ENCODE data around the gene NRXN3.

Gene NRXN3

DNA sequence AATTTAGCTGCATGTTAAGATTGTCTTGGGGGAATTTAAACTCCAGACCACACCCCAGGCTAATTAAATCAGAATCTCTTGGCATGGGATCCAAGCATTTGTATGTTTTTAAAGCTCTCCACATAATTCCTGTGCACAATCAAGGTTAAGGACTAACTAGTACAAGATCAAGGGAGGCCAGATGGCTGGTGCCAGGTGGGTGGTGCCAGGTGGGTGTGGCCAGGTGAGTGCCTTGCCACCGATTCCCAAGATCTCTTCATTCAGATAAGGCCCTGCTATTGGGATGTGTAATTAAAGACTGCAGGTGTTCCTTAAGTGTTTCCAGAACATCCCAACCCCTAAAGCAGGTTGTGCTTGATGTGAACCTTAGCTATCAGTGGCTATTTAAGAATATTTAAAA lies 75.1 kb downstream of the NRXN3 start:
- DNase-seq: no peak
- Mint-ChIP-seq H3K9me3 (no peaks in the 10 kb centered on the region), H3K4me3 (no peak overlapping the region), H3K27me3 (ENCODE audit: low read depth, poor library complexity) (peaks cover 20% of the 10 kb centered on the region), H3K27ac (no peak overlapping the region), H3K36me3 (ENCODE audit: low read depth) (no peaks in the 10 kb centered on the region), H3K4me1 (peaks cover 8% of the 10 kb centered on the region)
- TF ChIP-seq, protein P1, sequence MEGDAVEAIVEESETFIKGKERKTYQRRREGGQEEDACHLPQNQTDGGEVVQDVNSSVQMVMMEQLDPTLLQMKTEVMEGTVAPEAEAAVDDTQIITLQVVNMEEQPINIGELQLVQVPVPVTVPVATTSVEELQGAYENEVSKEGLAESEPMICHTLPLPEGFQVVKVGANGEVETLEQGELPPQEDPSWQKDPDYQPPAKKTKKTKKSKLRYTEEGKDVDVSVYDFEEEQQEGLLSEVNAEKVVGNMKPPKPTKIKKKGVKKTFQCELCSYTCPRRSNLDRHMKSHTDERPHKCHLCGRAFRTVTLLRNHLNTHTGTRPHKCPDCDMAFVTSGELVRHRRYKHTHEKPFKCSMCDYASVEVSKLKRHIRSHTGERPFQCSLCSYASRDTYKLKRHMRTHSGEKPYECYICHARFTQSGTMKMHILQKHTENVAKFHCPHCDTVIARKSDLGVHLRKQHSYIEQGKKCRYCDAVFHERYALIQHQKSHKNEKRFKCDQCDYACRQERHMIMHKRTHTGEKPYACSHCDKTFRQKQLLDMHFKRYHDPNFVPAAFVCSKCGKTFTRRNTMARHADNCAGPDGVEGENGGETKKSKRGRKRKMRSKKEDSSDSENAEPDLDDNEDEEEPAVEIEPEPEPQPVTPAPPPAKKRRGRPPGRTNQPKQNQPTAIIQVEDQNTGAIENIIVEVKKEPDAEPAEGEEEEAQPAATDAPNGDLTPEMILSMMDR (IDR thresholded peaks at IDR 0.05): no peak

DNA sequence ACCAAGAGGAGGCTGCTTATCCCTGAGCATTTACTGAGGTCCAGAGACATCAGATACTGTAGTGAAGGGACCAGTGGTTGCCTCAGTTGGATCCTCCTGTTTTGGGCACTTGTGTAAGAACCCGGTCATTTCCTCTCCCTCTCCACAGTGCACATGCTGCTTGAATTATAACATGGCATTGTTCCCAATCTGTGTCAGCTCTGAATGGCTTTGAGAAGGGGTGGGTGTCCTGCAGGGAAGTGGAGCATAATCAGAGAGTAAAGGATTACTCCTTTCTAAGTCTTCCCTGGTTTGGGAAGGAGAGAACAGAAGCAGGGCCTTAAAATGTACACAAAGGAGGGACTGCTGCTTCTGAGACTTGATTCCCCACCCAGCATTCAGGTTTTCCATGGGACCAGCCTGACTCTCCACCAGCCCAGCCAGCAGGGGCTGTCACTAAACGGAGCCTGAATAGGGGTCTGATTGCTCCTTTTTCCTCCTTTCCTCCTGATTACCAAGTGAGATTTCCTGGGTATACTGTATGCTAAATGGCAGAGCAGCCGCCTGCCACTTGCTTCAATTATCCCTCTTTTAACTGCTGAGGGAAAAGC lies 78.4 kb downstream of the NRXN3 start:
- Mint-ChIP-seq H3K9me3 (no peaks in the 10 kb centered on the region), H3K27me3 (ENCODE audit: low read depth, poor library complexity) (peaks cover 8% of the 10 kb centered on the region), H3K36me3 (ENCODE audit: low read depth) (no peaks in the 10 kb centered on the region), H3K4me3 (no peak overlapping the region), H3K4me1 (peaks cover 8% of the 10 kb centered on the region), H3K27ac (no peak overlapping the region)
- TF ChIP-seq, protein P1 (IDR thresholded peaks at IDR 0.05): no peak
- no peak for DNase-seq

GRCh38 chr14:78251308-78251707 lies 81.1 kb downstream of the NRXN3 start:
- Mint-ChIP-seq H3K27ac (no peak overlapping the region), H3K4me3 (no peak overlapping the region), H3K27me3 (ENCODE audit: low read depth, poor library complexity) (peaks cover 8% of the 10 kb centered on the region), H3K36me3 (ENCODE audit: low read depth) (no peaks in the 10 kb centered on the region), H3K4me1 (peaks cover 8% of the 10 kb centered on the region), H3K9me3 (no peaks in the 10 kb centered on the region)
- TF ChIP-seq, protein P1 (IDR thresholded peaks at IDR 0.05): no peak
- DNase-seq: no peak

DNA sequence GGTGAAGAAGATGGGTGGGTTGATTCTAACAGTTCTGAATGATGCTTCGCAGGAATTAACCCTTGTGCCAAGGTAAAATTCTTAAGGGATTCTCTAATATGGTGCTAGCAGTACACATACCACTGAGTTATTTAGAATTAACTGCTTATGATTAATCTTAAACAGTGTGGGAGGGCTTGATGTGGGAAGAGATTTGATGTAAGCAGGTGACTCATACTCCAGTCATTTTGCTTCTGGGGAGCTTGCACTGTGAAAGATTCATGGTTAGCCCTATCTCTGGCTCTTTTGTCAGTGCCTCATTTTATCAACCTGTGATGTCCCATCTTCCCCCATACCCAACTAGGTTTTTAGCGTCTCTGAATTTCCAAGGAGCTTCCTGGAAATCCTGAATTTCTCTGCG lies 83.8 kb downstream of the NRXN3 start:
- H3K27me3 Mint-ChIP-seq (ENCODE audit: low read depth, poor library complexity): peaks cover 8% of the 10 kb centered on the region
- H3K36me3 Mint-ChIP-seq (ENCODE audit: low read depth): no peaks in the 10 kb centered on the region
- no peak overlapping the region for H3K4me3 Mint-ChIP-seq
- no peak for DNase-seq
- H3K27ac Mint-ChIP-seq: no peak overlapping the region
- no peaks in the 10 kb centered on the region for H3K9me3 Mint-ChIP-seq
- TF ChIP-seq, protein P1 (IDR thresholded peaks at IDR 0.05): no peak
- H3K4me1 Mint-ChIP-seq: peaks cover 3% of the 10 kb centered on the region

GRCh38 chr14:78254911-78255461 lies 84.8 kb downstream of the NRXN3 start:
- peaks cover 5% of the 10 kb centered on the region for H3K27me3 Mint-ChIP-seq (ENCODE audit: low read depth, poor library complexity)
- H3K27ac Mint-ChIP-seq: no peak overlapping the region
- H3K36me3 Mint-ChIP-seq (ENCODE audit: low read depth): no peaks in the 10 kb centered on the region
- H3K4me3 Mint-ChIP-seq: no peak overlapping the region
- H3K9me3 Mint-ChIP-seq: no peaks in the 10 kb centered on the region
- TF ChIP-seq, protein P1 (IDR thresholded peaks at IDR 0.05): no peak
- no peak for DNase-seq
- H3K4me1 Mint-ChIP-seq: no peaks in the 10 kb centered on the region

DNA sequence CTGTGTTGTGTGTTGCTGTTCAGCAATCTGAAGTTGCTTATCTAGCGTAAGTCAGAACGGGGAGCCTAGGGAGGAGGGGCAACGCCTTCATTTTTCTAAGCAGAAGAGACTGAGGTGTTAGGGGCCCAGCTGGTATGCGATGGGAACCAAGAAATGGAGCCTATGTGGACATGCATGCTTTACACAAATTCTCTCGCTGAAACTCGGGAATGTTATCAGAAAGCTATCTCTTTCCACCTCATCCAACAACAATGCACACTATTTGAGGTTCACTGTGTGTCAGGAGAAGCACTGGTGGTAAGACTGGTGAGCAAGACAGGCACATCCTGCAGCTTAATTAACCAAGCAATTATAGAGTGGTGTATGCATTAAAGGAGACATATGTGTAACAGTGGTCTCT lies 89.7 kb downstream of the NRXN3 start:
- DNase-seq: no peak
- peaks cover 14% of the 10 kb centered on the region for H3K27me3 Mint-ChIP-seq (ENCODE audit: low read depth, poor library complexity)

More for the DNA sequence above, 89.7 kb downstream of the NRXN3 start:
- Mint-ChIP-seq H3K9me3 (no peaks in the 10 kb centered on the region), H3K27ac (no peak overlapping the region), H3K4me1 (no peaks in the 10 kb centered on the region), H3K4me3 (no peak overlapping the region), H3K36me3 (ENCODE audit: low read depth) (no peaks in the 10 kb centered on the region)
- TF ChIP-seq, protein P1 (IDR thresholded peaks at IDR 0.05): no peak

Data from nephron progenitor cell (in vitro differentiated cells).